MM.1S (cell line): Measurements from ENCODE around the gene CACNA2D1.

Experiments
- CTCF ChIP-seq: fragments of 300-600 bp; sonication (generic); IDR thresholded peaks from 2 replicates; pipeline ENCODE4 v1.5.1; 2016; ENCODE audit warnings: antibody characterized with exemption, low read length, mixed read lengths
- EZH2 ChIP-seq: fragments of 300-600 bp; sonication (generic); optimal IDR thresholded peaks from 2 replicates; pipeline ENCODE3; 2017; ENCODE audit warnings: low read depth, mild to moderate bottlenecking, antibody characterized with exemption, low read length, mixed read lengths
- EZH2phosphoT487 ChIP-seq: fragments of 300-600 bp; sonication (generic); IDR thresholded peaks from 2 replicates; pipeline ENCODE4 v1.6.1; 2018; ENCODE audit warnings: antibody characterized with exemption, low read length

DNA sequence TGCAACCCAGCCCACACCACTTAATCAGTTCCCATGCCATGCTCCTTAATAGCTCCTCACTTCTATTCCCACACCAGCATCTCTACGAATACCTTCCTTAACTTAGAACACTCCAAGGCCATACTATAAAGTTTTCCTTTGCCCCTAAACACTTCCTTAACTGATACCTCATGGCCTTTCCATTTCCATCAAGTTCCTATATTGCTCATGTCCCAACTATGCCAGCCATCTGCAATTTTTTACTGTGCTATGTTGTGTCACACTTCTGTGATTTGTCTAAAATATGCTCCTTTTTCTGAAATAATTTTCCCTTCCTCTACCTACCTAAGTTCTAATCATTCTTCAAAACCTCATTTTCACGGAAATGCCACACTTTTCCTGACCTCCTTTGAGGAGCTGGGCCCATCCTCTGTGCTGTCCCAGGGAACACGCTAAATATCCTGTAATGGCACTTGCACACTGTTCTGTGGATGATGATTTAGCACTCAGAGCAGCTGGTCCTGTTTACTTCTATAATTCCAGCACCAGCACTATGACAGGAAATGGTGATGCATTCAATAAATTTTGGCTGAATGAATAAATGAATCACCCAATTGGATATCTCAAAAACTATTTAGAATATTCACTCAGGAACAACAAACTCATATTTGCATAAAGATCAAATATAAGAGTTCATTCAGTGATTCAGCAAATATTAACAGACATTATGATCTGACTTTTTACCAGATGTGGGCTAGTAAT, 407.3 kb downstream of the CACNA2D1 start:
- TF ChIP-seq CTCF = no peak
- TF ChIP-seq EZH2 = no peak
- TF ChIP-seq EZH2phosphoT487 = no peak
